Natural killer cell (primary cell): Measurements from ENCODE around the gene OXSR1. TPM values are rescaled to one million over a fixed set of nuclear protein-coding genes. Genes with fewer than 3 reads are reported as not detected.

ENCODE experiments used
- ATAC-seq, 3 donors: fragments of 150-1000 bp in 2 of 3; fragments of 200-7000 bp in 1 of 3; cut with Tn5 transposase; 1 replicate in 1 of 3; 2 replicates in 2 of 3; pipeline ENCODE4 v1.10.0; 2021; ENCODE audit warnings: mild to moderate bottlenecking in 2 of 3, moderate library complexity in 2 of 3
- DNase-seq, 2 donors: peaks; one replicate each; pipeline versions ENCODE4 v3.0.0 to v3.0.0-alpha.2; 2013 to 2021; ENCODE audit warnings: mixed read lengths in 1 of 2
- H3K27ac ChIP-seq: one replicate; pipeline ENCODE4 v1.5.1; 2013; ENCODE audit warnings: mild to moderate bottlenecking, low read length
- H3K27me3 ChIP-seq: one replicate; pipeline ENCODE4 v1.6.1; 2013; ENCODE audit warnings: low read length; ENCODE audit not compliant: control insufficient read depth, insufficient read depth
- H3K36me3 ChIP-seq: one replicate; pipeline ENCODE4 v1.6.1; 2013; ENCODE audit warnings: low read length; ENCODE audit not compliant: control insufficient read depth, insufficient read depth
- H3K4me1 ChIP-seq: one replicate; pipeline ENCODE4 v1.6.1; 2013; ENCODE audit warnings: low read length; ENCODE audit not compliant: control insufficient read depth, insufficient read depth
- H3K4me3 ChIP-seq: one replicate; pipeline ENCODE4 v1.5.1; 2013; ENCODE audit warnings: low read length
- H3K9me3 ChIP-seq: one replicate; pipeline ENCODE4 v1.6.1; 2013; ENCODE audit warnings: low read length; ENCODE audit not compliant: control insufficient read depth, insufficient read depth
- H3K27ac Mint-ChIP-seq, 2 donors: one replicate each; pipeline ENCODE4 v1.8.0; 2022; ENCODE audit warnings: mild to moderate bottlenecking in 2 of 2, mixed read lengths in 2 of 2, moderate library complexity in 1 of 2
- H3K27me3 Mint-ChIP-seq, 2 donors: one replicate each; pipeline ENCODE4 v1.8.0; 2022; ENCODE audit warnings: low read depth in 2 of 2, mixed read lengths in 2 of 2
- H3K36me3 Mint-ChIP-seq: one replicate; pipeline ENCODE4 v1.8.0; 2022; ENCODE audit warnings: mixed read lengths
- H3K4me1 Mint-ChIP-seq, 2 donors: one replicate each; pipeline ENCODE4 v1.8.0; 2022; ENCODE audit warnings: mixed read lengths in 2 of 2
- H3K4me3 Mint-ChIP-seq: one replicate; pipeline ENCODE4 v1.8.0; 2022; ENCODE audit warnings: mild to moderate bottlenecking, moderate library complexity, mixed read lengths
- H3K9me3 Mint-ChIP-seq, 2 donors: one replicate each; pipeline ENCODE4 v1.8.0; 2022; ENCODE audit warnings: mixed read lengths in 2 of 2
- WGBS: methylation state at CpG from one replicate; pipeline ENCODE4 v1.1.7; 2013; ENCODE audit warnings: missing lambda C conversion rate; ENCODE audit not compliant: insufficient coverage; 5-methylcytosine and 5-hydroxymethylcytosine counted together
- intact Hi-C: fragments of 100-400 bp; cut with micrococcal nuclease; formaldehyde crosslinking; loops from one replicate; pipeline ENCODE4 v1.14.2; 2022
- total RNA-seq, 4 donors: library from RNA; stranded (reverse); fragments of 120-200 nt in 1 of 4; gene quantifications; one replicate each; pipeline versions ENCODE4 v1.2.3 to v1.2.4, GENCODE V29; 2013 to 2022
- TF ChIP-seq, protein P1 (sequence below): fragments of 200-600 bp; IDR thresholded peaks from one replicate; pipeline ENCODE4 v1.8.0; 2022; ENCODE audit warnings: antibody characterized with exemption

OXSR1 gene
- total RNA-seq, 3 donors from 2014 or later (not counting 1 experiment from before 2014, with no cell fraction given), result 37.2 to 46.1 (median 44.0) TPM

DNA sequence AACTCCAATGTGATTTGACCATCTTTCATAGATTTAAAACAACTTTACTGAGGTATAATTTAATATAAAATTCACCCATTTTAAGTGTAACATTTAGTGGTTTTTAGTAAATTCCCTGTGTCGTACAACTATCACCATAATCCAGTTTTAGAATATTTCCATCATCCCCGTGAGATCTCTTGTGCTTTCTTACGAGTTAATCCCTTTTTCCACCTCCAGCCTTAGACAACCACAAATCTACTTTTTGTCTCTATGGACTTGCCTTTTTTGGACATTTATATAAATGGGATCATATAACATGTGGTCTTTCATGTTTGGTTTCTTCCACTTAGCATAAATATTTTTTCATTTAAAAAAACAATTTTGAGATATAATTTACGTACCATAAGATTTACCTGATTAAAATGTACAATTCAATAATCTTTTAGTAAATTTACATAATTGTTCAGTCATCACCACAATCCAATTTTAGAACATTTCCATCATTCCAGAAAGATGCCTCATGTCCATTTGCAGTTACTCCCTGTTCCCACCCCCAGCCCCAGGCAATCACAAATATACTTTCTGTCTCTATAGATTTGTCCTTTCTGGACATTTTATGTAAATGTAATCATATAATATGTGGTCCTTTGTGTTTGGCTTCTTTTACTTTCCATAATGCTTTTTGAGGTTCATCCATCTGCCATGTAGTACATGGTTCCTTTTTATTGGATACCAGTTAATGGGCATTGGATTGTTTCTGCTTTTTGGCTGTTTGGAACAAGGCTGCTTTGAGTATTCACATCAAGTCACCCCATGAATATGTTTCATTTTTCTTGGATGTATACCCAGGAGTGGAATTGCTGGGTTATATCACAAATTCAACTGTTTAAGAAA lies 3.1 kb downstream of the OXSR1 start:
- TF ChIP-seq, protein P1, sequence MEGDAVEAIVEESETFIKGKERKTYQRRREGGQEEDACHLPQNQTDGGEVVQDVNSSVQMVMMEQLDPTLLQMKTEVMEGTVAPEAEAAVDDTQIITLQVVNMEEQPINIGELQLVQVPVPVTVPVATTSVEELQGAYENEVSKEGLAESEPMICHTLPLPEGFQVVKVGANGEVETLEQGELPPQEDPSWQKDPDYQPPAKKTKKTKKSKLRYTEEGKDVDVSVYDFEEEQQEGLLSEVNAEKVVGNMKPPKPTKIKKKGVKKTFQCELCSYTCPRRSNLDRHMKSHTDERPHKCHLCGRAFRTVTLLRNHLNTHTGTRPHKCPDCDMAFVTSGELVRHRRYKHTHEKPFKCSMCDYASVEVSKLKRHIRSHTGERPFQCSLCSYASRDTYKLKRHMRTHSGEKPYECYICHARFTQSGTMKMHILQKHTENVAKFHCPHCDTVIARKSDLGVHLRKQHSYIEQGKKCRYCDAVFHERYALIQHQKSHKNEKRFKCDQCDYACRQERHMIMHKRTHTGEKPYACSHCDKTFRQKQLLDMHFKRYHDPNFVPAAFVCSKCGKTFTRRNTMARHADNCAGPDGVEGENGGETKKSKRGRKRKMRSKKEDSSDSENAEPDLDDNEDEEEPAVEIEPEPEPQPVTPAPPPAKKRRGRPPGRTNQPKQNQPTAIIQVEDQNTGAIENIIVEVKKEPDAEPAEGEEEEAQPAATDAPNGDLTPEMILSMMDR, result no peak
- WGBS, result 92% methylated on average over 3 of the region's 4 CpGs
- Histone ChIP-seq H3K9me3 (no peaks in the 10 kb centered on the region), H3K27ac (no peak overlapping the region), H3K36me3 (no peaks in the 10 kb centered on the region), H3K27me3 (no peaks in the 10 kb centered on the region), H3K4me1 (peaks cover 17% of the 10 kb centered on the region), H3K4me3 (no peak overlapping the region)
- Mint-ChIP-seq H3K27ac (peak overlapping the region; percentile 99 to 100), H3K4me1 (peaks cover 48 to 76% of the 10 kb centered on the region in 2 donors), H3K27me3 (no peaks in the 10 kb centered on the region), H3K36me3 (no peaks in the 10 kb centered on the region), H3K9me3 (no peaks in the 10 kb centered on the region), H3K4me3 (no peak overlapping the region)
- no peak for DNase-seq
- no peak for ATAC-seq
- intact Hi-C loops, result no loop called here

DNA sequence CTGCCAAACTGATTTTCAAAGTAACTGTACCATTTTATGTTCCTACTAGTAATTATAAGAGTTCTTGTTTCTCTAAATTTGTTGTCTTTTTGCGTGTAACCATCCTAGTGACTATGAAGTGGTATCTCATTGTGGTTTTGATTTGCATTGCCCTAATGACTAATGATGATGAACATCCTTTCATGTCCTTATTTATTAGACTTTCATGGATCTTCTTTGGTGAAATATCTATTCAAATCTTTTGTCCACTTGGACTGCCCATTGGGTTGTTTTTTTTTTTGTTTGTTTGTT lies 3.6 kb downstream of the OXSR1 start:
- 60% methylated on average over 1 of the region's 1 CpG for WGBS

DNA sequence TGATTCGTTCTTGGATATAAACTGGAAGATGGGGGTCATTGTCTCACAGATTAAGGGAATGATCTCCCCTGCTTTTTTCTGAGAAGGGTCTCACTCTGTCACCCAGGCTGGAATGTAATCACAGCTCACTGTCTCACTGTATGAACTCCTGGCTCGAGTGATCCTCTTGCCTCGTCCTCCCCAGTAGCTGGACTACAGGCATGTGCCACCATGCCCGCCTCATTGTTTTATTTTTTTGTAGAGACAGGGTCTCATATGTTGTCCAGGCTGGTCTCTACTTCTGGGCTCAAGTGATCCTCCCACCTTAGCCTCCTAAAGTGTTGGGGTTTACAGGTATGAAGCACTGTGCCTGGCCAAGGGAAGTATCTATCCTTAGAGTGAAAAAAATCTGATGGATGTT lies 5.4 kb downstream of the OXSR1 start:
- ATAC-seq (no peak), DNase-seq (no peak)
- no peaks in the 10 kb centered on the region for H3K9me3 ChIP-seq
- H3K4me3 ChIP-seq, result no peak overlapping the region
- TF ChIP-seq, protein P1, result no peak
- Mint-ChIP-seq H3K27me3 (no peaks in the 10 kb centered on the region), H3K9me3 (no peaks in the 10 kb centered on the region), H3K4me3 (no peak overlapping the region), H3K4me1 (peaks cover 55 to 74% of the 10 kb centered on the region in 2 donors), H3K27ac (peak overlapping the region in 1 of 2 donors; percentile 50), H3K36me3 (no peaks in the 10 kb centered on the region)
- intact Hi-C loops, result no loop called here
- no peak overlapping the region for H3K27ac ChIP-seq
- 93% methylated on average over 4 of the region's 4 CpGs for WGBS
- no peaks in the 10 kb centered on the region for H3K27me3 ChIP-seq
- H3K36me3 ChIP-seq, result no peaks in the 10 kb centered on the region
- H3K4me1 ChIP-seq, result peaks cover 13% of the 10 kb centered on the region

More for the DNA sequence above, 3.6 kb downstream of the OXSR1 start:
- intact Hi-C loops, result no loop called here
- ATAC-seq (no peak), DNase-seq (peak in 1 of 2 donors; percentile 23)
- Histone ChIP-seq H3K27me3 (no peaks in the 10 kb centered on the region), H3K4me3 (no peak overlapping the region), H3K27ac (no peak overlapping the region), H3K36me3 (no peaks in the 10 kb centered on the region), H3K4me1 (peaks cover 15% of the 10 kb centered on the region), H3K9me3 (no peaks in the 10 kb centered on the region)
- TF ChIP-seq, protein P1, result no peak
- Mint-ChIP-seq H3K27me3 (no peaks in the 10 kb centered on the region), H3K4me1 (peaks cover 53 to 81% of the 10 kb centered on the region in 2 donors), H3K27ac (peak overlapping the region; percentile 18 to 100), H3K4me3 (no peak overlapping the region), H3K36me3 (no peaks in the 10 kb centered on the region), H3K9me3 (no peaks in the 10 kb centered on the region)
